ENCODE results near the gene ELAVL4.

The ELAVL4 gene

GRCh38 chr1:50077273-50077672 lies 31.4 kb upstream of the ELAVL4 start:
- Histone ChIP-seq H2AK5ac (ENCODE audit: low read length) (no peak overlapping the region), H4K8ac (ENCODE audit: low read depth, low read length) (no peak overlapping the region), H3K4me3 (ENCODE audit: low read depth, low read length) (no peak overlapping the region), H3K9me3 (ENCODE audit: insufficient read depth, low read depth, low read length) (no peaks in the 10 kb centered on the region), H3K4ac (ENCODE audit: low read depth, low read length) (no peak overlapping the region), H2BK12ac (ENCODE audit: low read length) (no peak overlapping the region), H2BK5ac (ENCODE audit: low read depth, low read length, poor library complexity) (no peak overlapping the region), H4K12ac (ENCODE audit: low read depth, low read length) (no peak overlapping the region), H4K91ac (ENCODE audit: low read depth, low read length) (no peak overlapping the region), H3K4me2 (ENCODE audit: low read length) (no peak overlapping the region), H3K4me1 (ENCODE audit: control insufficient read depth in 1 of 2, insufficient read depth in 2 of 2, low read length in 2 of 2) (no peaks in the 10 kb centered on the region), H2BK120ac (ENCODE audit: insufficient read depth, low read length, poor library complexity) (no peak overlapping the region), H3K18ac (ENCODE audit: low read length) (no peak overlapping the region), H3K36me3 (ENCODE audit: control insufficient read depth in 1 of 2, insufficient read depth in 2 of 2, low read length in 2 of 2) (no peaks in the 10 kb centered on the region), H3K27me3 (ENCODE audit: insufficient read depth, low read length) (no peaks in the 10 kb centered on the region), H3K27ac (ENCODE audit: low read depth, low read length) (no peak overlapping the region), H3K9ac (ENCODE audit: low read length) (no peak overlapping the region), H3K79me1 (ENCODE audit: low read length) (no peaks in the 10 kb centered on the region), H2AFZ (ENCODE audit: insufficient read depth, low read length, poor library complexity) (no peak overlapping the region), H3K23ac (ENCODE audit: low read length) (no peak overlapping the region), H3K14ac (ENCODE audit: low read length) (no peak overlapping the region), H3K79me2 (ENCODE audit: control insufficient read depth, insufficient read depth, low read length, poor library complexity) (no peaks in the 10 kb centered on the region)
- DNase-seq: no peak
- no CpG with 5 or more reads among the region's 1 CpG for WGBS (ENCODE audit: extremely low coverage, insufficient coverage, insufficient read length)

DNA sequence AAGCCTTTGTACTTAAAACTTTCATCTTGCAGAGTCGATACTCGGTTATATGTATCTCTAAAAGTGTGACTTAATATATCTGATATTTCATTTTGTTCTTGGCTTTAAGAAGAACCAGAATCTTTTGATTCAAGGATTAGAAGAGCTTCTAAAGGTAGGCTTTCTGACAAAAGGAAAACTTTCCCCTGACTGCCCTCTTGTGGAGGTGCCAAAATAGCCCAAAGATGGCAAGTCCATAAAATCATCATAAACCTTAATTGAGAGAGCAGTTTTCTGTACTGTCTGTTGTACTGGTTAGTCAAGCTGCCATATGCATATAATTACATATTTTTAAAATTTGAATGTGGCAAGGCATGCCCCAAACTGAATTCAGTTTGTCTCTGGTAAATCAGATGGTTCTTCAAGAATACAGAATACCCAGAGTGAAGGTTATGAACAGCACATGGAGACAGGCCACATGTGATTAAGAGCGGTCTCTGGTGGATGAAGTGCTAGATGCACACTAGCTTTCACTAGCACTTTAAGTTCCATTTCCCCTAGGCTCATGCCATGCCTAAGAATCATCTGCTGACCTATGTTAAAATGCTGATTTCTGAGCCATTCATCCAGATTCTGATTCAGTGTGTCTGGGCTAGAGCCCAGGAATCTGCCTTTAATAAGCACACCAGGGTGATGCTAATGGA lies 27.7 kb upstream of the ELAVL4 start:
- Histone ChIP-seq H3K4me2 (ENCODE audit: low read length) (no peak overlapping the region), H2BK12ac (ENCODE audit: low read length) (no peak overlapping the region), H2AFZ (ENCODE audit: insufficient read depth, low read length, poor library complexity) (no peak overlapping the region), H4K91ac (ENCODE audit: low read depth, low read length) (no peak overlapping the region), H3K79me1 (ENCODE audit: low read length) (no peaks in the 10 kb centered on the region), H3K4ac (ENCODE audit: low read depth, low read length) (no peak overlapping the region), H3K18ac (ENCODE audit: low read length) (no peak overlapping the region), H3K9me3 (ENCODE audit: insufficient read depth, low read depth, low read length) (no peaks in the 10 kb centered on the region), H3K14ac (ENCODE audit: low read length) (no peak overlapping the region), H2BK5ac (ENCODE audit: low read depth, low read length, poor library complexity) (no peak overlapping the region), H3K27ac (ENCODE audit: low read depth, low read length) (no peak overlapping the region), H3K4me1 (ENCODE audit: control insufficient read depth in 1 of 2, insufficient read depth in 2 of 2, low read length in 2 of 2) (no peaks in the 10 kb centered on the region), H4K12ac (ENCODE audit: low read depth, low read length) (no peak overlapping the region), H3K27me3 (ENCODE audit: insufficient read depth, low read length) (no peaks in the 10 kb centered on the region), H2AK5ac (ENCODE audit: low read length) (no peak overlapping the region), H4K8ac (ENCODE audit: low read depth, low read length) (no peak overlapping the region), H3K4me3 (ENCODE audit: low read depth, low read length) (no peak overlapping the region), H2BK120ac (ENCODE audit: insufficient read depth, low read length, poor library complexity) (no peak overlapping the region), H3K36me3 (ENCODE audit: control insufficient read depth in 1 of 2, insufficient read depth in 2 of 2, low read length in 2 of 2) (no peaks in the 10 kb centered on the region), H3K23ac (ENCODE audit: low read length) (no peak overlapping the region), H3K79me2 (ENCODE audit: control insufficient read depth, insufficient read depth, low read length, poor library complexity) (no peaks in the 10 kb centered on the region), H3K9ac (ENCODE audit: low read length) (no peak overlapping the region)
- no CpG with 5 or more reads among the region's 3 CpGs for WGBS (ENCODE audit: extremely low coverage, insufficient coverage, insufficient read length)
- DNase-seq: peak in 1 of 2 donors; percentile 35

- Histone ChIP-seq H3K18ac (ENCODE audit: low read length) (no peak overlapping the region), H3K27ac (ENCODE audit: low read depth, low read length) (no peak overlapping the region), H3K36me3 (ENCODE audit: control insufficient read depth in 1 of 2, insufficient read depth in 2 of 2, low read length in 2 of 2) (no peaks in the 10 kb centered on the region), H2BK120ac (ENCODE audit: insufficient read depth, low read length, poor library complexity) (no peak overlapping the region), H3K79me1 (ENCODE audit: low read length) (no peaks in the 10 kb centered on the region), H3K4ac (ENCODE audit: low read depth, low read length) (no peak overlapping the region), H3K9me3 (ENCODE audit: insufficient read depth, low read depth, low read length) (no peaks in the 10 kb centered on the region), H4K91ac (ENCODE audit: low read depth, low read length) (no peak overlapping the region), H3K4me1 (ENCODE audit: control insufficient read depth in 1 of 2, insufficient read depth in 2 of 2, low read length in 2 of 2) (no peaks in the 10 kb centered on the region), H4K12ac (ENCODE audit: low read depth, low read length) (no peak overlapping the region), H3K9ac (ENCODE audit: low read length) (no peak overlapping the region), H2BK12ac (ENCODE audit: low read length) (no peak overlapping the region), H3K23ac (ENCODE audit: low read length) (no peak overlapping the region), H2AK5ac (ENCODE audit: low read length) (no peak overlapping the region), H3K79me2 (ENCODE audit: control insufficient read depth, insufficient read depth, low read length, poor library complexity) (no peaks in the 10 kb centered on the region), H2BK5ac (ENCODE audit: low read depth, low read length, poor library complexity) (no peak overlapping the region), H3K27me3 (ENCODE audit: insufficient read depth, low read length) (no peaks in the 10 kb centered on the region), H3K4me3 (ENCODE audit: low read depth, low read length) (no peak overlapping the region), H4K8ac (ENCODE audit: low read depth, low read length) (no peak overlapping the region), H3K4me2 (ENCODE audit: low read length) (no peak overlapping the region), H2AFZ (ENCODE audit: insufficient read depth, low read length, poor library complexity) (no peak overlapping the region), H3K14ac (ENCODE audit: low read length) (no peak overlapping the region)
- WGBS (ENCODE audit: extremely low coverage, insufficient coverage, insufficient read length): no CpG with 5 or more reads among the region's 1 CpG
- DNase-seq: no peak
Measured at GRCh38 chr1:50084389-50084788, 24.3 kb upstream of the ELAVL4 start.

GRCh38 chr1:50091068-50091467 lies 17.7 kb upstream of the ELAVL4 start:
- WGBS (ENCODE audit: extremely low coverage, insufficient coverage, insufficient read length): no CpG with 5 or more reads among the region's 9 CpGs
- no peak overlapping the region for H3K9ac ChIP-seq (ENCODE audit: low read length)
- no peak overlapping the region for H4K8ac ChIP-seq (ENCODE audit: low read depth, low read length)
- no peak overlapping the region for H2BK12ac ChIP-seq (ENCODE audit: low read length)
- H3K27me3 ChIP-seq (ENCODE audit: insufficient read depth, low read length): no peaks in the 10 kb centered on the region
- H3K4me2 ChIP-seq (ENCODE audit: low read length): no peak overlapping the region
- H3K9me3 ChIP-seq (ENCODE audit: insufficient read depth, low read depth, low read length): no peaks in the 10 kb centered on the region
- no peak overlapping the region for H3K14ac ChIP-seq (ENCODE audit: low read length)
- H4K12ac ChIP-seq (ENCODE audit: low read depth, low read length): no peak overlapping the region
- no peaks in the 10 kb centered on the region for H3K36me3 ChIP-seq (ENCODE audit: control insufficient read depth in 1 of 2, insufficient read depth in 2 of 2, low read length in 2 of 2)
- no peak overlapping the region for H4K91ac ChIP-seq (ENCODE audit: low read depth, low read length)
- H3K4me1 ChIP-seq (ENCODE audit: control insufficient read depth in 1 of 2, insufficient read depth in 2 of 2, low read length in 2 of 2): no peaks in the 10 kb centered on the region
- H2AFZ ChIP-seq (ENCODE audit: insufficient read depth, low read length, poor library complexity): no peak overlapping the region
- H3K18ac ChIP-seq (ENCODE audit: low read length): no peak overlapping the region
- no peaks in the 10 kb centered on the region for H3K79me1 ChIP-seq (ENCODE audit: low read length)
- DNase-seq: no peak
- H3K27ac ChIP-seq (ENCODE audit: low read depth, low read length): no peak overlapping the region
- H3K4ac ChIP-seq (ENCODE audit: low read depth, low read length): no peak overlapping the region
- no peak overlapping the region for H3K4me3 ChIP-seq (ENCODE audit: low read depth, low read length)
- no peaks in the 10 kb centered on the region for H3K79me2 ChIP-seq (ENCODE audit: control insufficient read depth, insufficient read depth, low read length, poor library complexity)
- H3K23ac ChIP-seq (ENCODE audit: low read length): no peak overlapping the region
- no peak overlapping the region for H2BK120ac ChIP-seq (ENCODE audit: insufficient read depth, low read length, poor library complexity)
- no peak overlapping the region for H2AK5ac ChIP-seq (ENCODE audit: low read length)
- no peak overlapping the region for H2BK5ac ChIP-seq (ENCODE audit: low read depth, low read length, poor library complexity)

All from trophoblast cell (in vitro differentiated cells and primary cell).